Measurements from ENCODE around the gene CYP24A1. TPM values are rescaled to one million over a fixed set of nuclear protein-coding genes. Genes with fewer than 3 reads are reported as not detected.

The CYP24A1 gene
- total RNA-seq, 1 donor from 2014 or later, result not detected

GRCh38 chr20:54149765-54150264, 24.0 kb downstream of the CYP24A1 start:
- Mint-ChIP-seq H3K4me3 (no peak overlapping the region), H3K36me3 (no peaks in the 10 kb centered on the region), H3K27ac (no peak overlapping the region), H3K27me3 (ENCODE audit: insufficient read depth, low read depth) (peaks cover 3% of the 10 kb centered on the region), H3K9me3 (no peaks in the 10 kb centered on the region), H3K4me1 (no peaks in the 10 kb centered on the region)
- no peaks in the 10 kb centered on the region for H3K27me3 ChIP-seq
- H3K4me2 ChIP-seq, result no peak overlapping the region
- H3K4me3 ChIP-seq, result no peak overlapping the region
- H3K9ac ChIP-seq, result no peak overlapping the region
- TF ChIP-seq EZH2 (IDR thresholded peaks at IDR 0.05) (no peak), CTCF (IDR thresholded peaks at IDR 0.05) (no peak), EZH2phosphoT487 (IDR thresholded peaks at IDR 0.05) (no peak)
- H3K36me3 ChIP-seq, result no peaks in the 10 kb centered on the region
- H2AFZ ChIP-seq (replicated peaks), result no peak overlapping the region
- H3K9me3 ChIP-seq (ENCODE audit: low read depth), result no peaks in the 10 kb centered on the region
- no peaks in the 10 kb centered on the region for H4K20me1 ChIP-seq (ENCODE audit: low read depth)
- no peaks in the 10 kb centered on the region for H3K4me1 ChIP-seq
- H3K27ac ChIP-seq, result no peak overlapping the region
- DNase-seq (ENCODE audit: low spot score), result no peak
- H3F3A ChIP-seq (ENCODE audit: low read depth), result no peaks in the 10 kb centered on the region
- H3K79me2 ChIP-seq (ENCODE audit: low read depth), result no peaks in the 10 kb centered on the region

- Histone ChIP-seq H3F3A (ENCODE audit: low read depth) (no peaks in the 10 kb centered on the region), H3K4me2 (no peak overlapping the region), H3K79me2 (ENCODE audit: low read depth) (no peaks in the 10 kb centered on the region), H3K4me1 (no peaks in the 10 kb centered on the region), H2AFZ (replicated peaks) (no peak overlapping the region), H3K9ac (no peak overlapping the region), H3K36me3 (no peaks in the 10 kb centered on the region), H3K27ac (no peak overlapping the region), H3K9me3 (ENCODE audit: low read depth) (no peaks in the 10 kb centered on the region), H4K20me1 (ENCODE audit: low read depth) (no peaks in the 10 kb centered on the region), H3K4me3 (no peak overlapping the region), H3K27me3 (no peaks in the 10 kb centered on the region)
- H3K27ac Mint-ChIP-seq, result no peak overlapping the region
- no peak for DNase-seq (ENCODE audit: low spot score)
- H3K36me3 Mint-ChIP-seq, result no peaks in the 10 kb centered on the region
- H3K4me3 Mint-ChIP-seq, result no peak overlapping the region
- TF ChIP-seq CTCF (IDR thresholded peaks at IDR 0.05), result no peak
- TF ChIP-seq EZH2 (IDR thresholded peaks at IDR 0.05), result no peak
- TF ChIP-seq EZH2phosphoT487 (IDR thresholded peaks at IDR 0.05), result no peak
- no peaks in the 10 kb centered on the region for H3K9me3 Mint-ChIP-seq
- H3K27me3 Mint-ChIP-seq (ENCODE audit: insufficient read depth, low read depth), result peaks cover 3% of the 10 kb centered on the region
- no peaks in the 10 kb centered on the region for H3K4me1 Mint-ChIP-seq
Measured at GRCh38 chr20:54148947-54149764, 24.6 kb downstream of the CYP24A1 start.

- Mint-ChIP-seq H3K4me1 (no peaks in the 10 kb centered on the region), H3K9me3 (no peaks in the 10 kb centered on the region), H3K36me3 (no peaks in the 10 kb centered on the region), H3K4me3 (no peak overlapping the region), H3K27me3 (ENCODE audit: insufficient read depth, low read depth) (peaks cover 2% of the 10 kb centered on the region), H3K27ac (no peak overlapping the region)
- Histone ChIP-seq H4K20me1 (ENCODE audit: low read depth) (no peaks in the 10 kb centered on the region), H3K79me2 (ENCODE audit: low read depth) (no peaks in the 10 kb centered on the region), H2AFZ (replicated peaks) (no peak overlapping the region), H3K36me3 (no peaks in the 10 kb centered on the region), H3K27ac (no peak overlapping the region), H3F3A (ENCODE audit: low read depth) (no peaks in the 10 kb centered on the region), H3K27me3 (no peaks in the 10 kb centered on the region), H3K4me1 (no peaks in the 10 kb centered on the region), H3K4me2 (no peak overlapping the region), H3K9ac (no peak overlapping the region), H3K9me3 (ENCODE audit: low read depth) (no peaks in the 10 kb centered on the region), H3K4me3 (no peak overlapping the region)
- no peak for DNase-seq (ENCODE audit: low spot score)
- no peak for TF ChIP-seq EZH2 (IDR thresholded peaks at IDR 0.05)
- no peak for TF ChIP-seq EZH2phosphoT487 (IDR thresholded peaks at IDR 0.05)
- no peak for TF ChIP-seq CTCF (IDR thresholded peaks at IDR 0.05)
Measured at GRCh38 chr20:54146672-54147071, 27.1 kb downstream of the CYP24A1 start.

Measured in neural progenitor cell (in vitro differentiated cells).